Kidney epithelial cell (primary cell): ENCODE data around the gene SORCS3. TPM values are rescaled to one million over a fixed set of nuclear protein-coding genes. Genes with fewer than 3 reads are reported as not detected.

Experiments used
- DNase-seq: peaks from one replicate; pipeline ENCODE4 v3.0.0-alpha.2; 2010; ENCODE audit warnings: low read depth
- H3K27me3 ChIP-seq: 2 replicates; pipeline ENCODE4 v1.6.0; 2011; ENCODE audit warnings: low read length; ENCODE audit not compliant: control insufficient read depth, insufficient read depth
- H3K36me3 ChIP-seq: 2 replicates; pipeline ENCODE4 v1.5.1; 2011; ENCODE audit warnings: low read length; ENCODE audit not compliant: control insufficient read depth, insufficient read depth
- H3K4me3 ChIP-seq: 2 replicates; pipeline ENCODE4 v1.5.1; 2011; ENCODE audit warnings: low read depth, mild to moderate bottlenecking, control low read depth, low read length
- CTCF ChIP-seq: IDR thresholded peaks from 2 replicates; pipeline ENCODE4 v1.5.1; 2011; ENCODE audit warnings: mild to moderate bottlenecking, moderate library complexity, low read length, control low read depth, inconsistent platforms; ENCODE audit not compliant: insufficient read depth, poor library complexity, severe bottlenecking
- total RNA-seq: library from RNA; depleted of rRNA; stranded (reverse); fragments of >200 nt; gene quantifications from 2 replicates; pipeline ENCODE4 v1.2.3, GENCODE V29; 2015

The SORCS3 gene
- total RNA-seq, 1 donor from 2014 or later, result 0.96 TPM

DNA sequence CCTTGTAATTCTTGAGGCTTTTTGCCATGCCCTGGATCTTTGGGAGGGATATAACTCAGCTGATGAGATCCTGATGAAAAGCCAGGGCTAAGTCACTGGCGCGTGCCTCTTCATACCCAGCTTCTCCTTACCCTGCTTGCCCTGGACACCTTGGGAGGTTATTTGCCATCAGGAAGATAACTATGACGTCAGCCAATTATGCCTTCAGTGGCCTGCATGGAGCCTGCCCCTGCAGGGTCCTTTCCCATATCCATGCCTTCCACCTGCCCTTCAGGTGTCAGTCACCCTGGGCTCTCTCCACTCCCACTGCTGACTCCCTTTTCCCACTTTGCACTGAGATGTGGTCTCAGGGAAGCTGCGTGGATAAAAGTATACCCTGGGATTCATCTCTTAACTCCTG, 520.1 kb downstream of the SORCS3 start:
- DNase-seq, result no peak
- Histone ChIP-seq H3K36me3 (no peaks in the 10 kb centered on the region), H3K4me3 (no peak overlapping the region), H3K27me3 (no peaks in the 10 kb centered on the region)
- no peak for TF ChIP-seq CTCF

- Histone ChIP-seq H3K27me3 (no peaks in the 10 kb centered on the region), H3K4me3 (no peak overlapping the region), H3K36me3 (no peaks in the 10 kb centered on the region)
- DNase-seq, result no peak
- no peak for TF ChIP-seq CTCF
Observed at GRCh38 chr10:105161767-105162166, 520.7 kb downstream of the SORCS3 start.

DNA sequence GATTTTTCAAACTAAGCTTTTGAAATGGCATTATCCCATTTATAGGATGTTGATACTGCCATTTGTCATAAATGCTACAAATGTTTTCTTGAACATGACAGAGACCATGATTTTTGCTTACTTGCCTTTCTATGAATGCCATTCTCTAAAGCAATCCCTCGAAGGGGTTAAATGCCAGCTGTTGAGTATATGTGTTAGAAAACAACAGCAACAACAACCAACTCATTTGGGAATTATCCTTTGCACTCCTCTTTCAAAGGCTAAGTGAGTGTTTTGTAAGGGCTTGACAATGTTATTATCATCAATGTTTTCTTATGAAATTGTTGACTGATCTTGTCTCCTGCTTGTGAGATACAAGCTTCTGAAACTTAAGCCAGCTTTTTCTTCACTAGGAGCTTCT, 529.4 kb downstream of the SORCS3 start:
- no peaks in the 10 kb centered on the region for H3K27me3 ChIP-seq
- no peak for TF ChIP-seq CTCF
- DNase-seq, result no peak
- H3K4me3 ChIP-seq, result no peak overlapping the region
- H3K36me3 ChIP-seq, result no peaks in the 10 kb centered on the region

GRCh38 chr10:105171945-105172344, 530.9 kb downstream of the SORCS3 start:
- no peak for DNase-seq
- TF ChIP-seq CTCF, result no peak

GRCh38 chr10:105181626-105182025, 540.5 kb downstream of the SORCS3 start:
- no peak for DNase-seq
- Histone ChIP-seq H3K4me3 (no peak overlapping the region), H3K36me3 (no peaks in the 10 kb centered on the region), H3K27me3 (no peaks in the 10 kb centered on the region)
- no peak for TF ChIP-seq CTCF

More at GRCh38 chr10:105171945-105172344, 530.9 kb downstream of the SORCS3 start:
- no peak overlapping the region for H3K4me3 ChIP-seq
- no peaks in the 10 kb centered on the region for H3K27me3 ChIP-seq
- no peaks in the 10 kb centered on the region for H3K36me3 ChIP-seq

GRCh38 chr10:105183536-105183935, 542.4 kb downstream of the SORCS3 start:
- Histone ChIP-seq H3K4me3 (no peak overlapping the region), H3K27me3 (no peaks in the 10 kb centered on the region), H3K36me3 (no peaks in the 10 kb centered on the region)
- TF ChIP-seq CTCF, result no peak
- no peak for DNase-seq
